Vagina (tissue), 2 donors: ENCODE data around the gene LRRC3B.

Experiments
- POLR2A ChIP-seq, 2 donors: fragments of 450-650 bp; IDR thresholded peaks; one replicate each; pipeline ENCODE4 v1.6.1; 2017; ENCODE audit warnings: antibody characterized with exemption in 2 of 2, mild to moderate bottlenecking in 2 of 2, moderate library complexity in 2 of 2
- TF ChIP-seq, protein P1 (sequence below), 3 experiments: fragments of 450-650 bp in 2 of 3; fragments of 200-600 bp in 1 of 3; sonication (generic) in 1 of 3; IDR thresholded peaks; one replicate each; pipeline ENCODE4 v1.5.1; 2017 to 2019; ENCODE audit warnings: antibody characterized with exemption in 3 of 3, mild to moderate bottlenecking in 2 of 3, moderate library complexity in 2 of 3

DNA sequence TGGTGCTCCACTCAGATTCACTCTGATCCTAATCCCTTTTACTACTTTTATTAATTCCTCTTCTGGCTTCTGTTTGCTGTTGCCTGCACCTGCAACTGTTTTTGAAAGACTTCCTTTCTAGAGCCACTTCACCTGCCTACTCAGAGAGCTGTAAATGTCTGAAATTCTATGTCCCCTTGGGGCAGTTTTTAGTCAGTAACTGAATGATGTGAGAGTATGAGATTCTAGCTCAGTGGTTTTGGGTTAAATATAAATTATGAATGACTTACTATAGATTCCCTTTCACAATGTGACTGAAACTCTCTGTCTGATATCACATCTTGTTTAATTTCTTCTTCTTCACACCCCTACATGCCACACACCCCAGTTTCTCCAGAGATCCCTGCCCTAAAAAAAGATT lies 47.8 kb upstream of the LRRC3B start:
- TF ChIP-seq, protein P1, sequence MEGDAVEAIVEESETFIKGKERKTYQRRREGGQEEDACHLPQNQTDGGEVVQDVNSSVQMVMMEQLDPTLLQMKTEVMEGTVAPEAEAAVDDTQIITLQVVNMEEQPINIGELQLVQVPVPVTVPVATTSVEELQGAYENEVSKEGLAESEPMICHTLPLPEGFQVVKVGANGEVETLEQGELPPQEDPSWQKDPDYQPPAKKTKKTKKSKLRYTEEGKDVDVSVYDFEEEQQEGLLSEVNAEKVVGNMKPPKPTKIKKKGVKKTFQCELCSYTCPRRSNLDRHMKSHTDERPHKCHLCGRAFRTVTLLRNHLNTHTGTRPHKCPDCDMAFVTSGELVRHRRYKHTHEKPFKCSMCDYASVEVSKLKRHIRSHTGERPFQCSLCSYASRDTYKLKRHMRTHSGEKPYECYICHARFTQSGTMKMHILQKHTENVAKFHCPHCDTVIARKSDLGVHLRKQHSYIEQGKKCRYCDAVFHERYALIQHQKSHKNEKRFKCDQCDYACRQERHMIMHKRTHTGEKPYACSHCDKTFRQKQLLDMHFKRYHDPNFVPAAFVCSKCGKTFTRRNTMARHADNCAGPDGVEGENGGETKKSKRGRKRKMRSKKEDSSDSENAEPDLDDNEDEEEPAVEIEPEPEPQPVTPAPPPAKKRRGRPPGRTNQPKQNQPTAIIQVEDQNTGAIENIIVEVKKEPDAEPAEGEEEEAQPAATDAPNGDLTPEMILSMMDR (IDR thresholded peaks at IDR 0.05) = no peak
- TF ChIP-seq POLR2A (IDR thresholded peaks at IDR 0.05) = no peak
